ENCODE measurements around the gene PRRG4.
"Not testable (repeated sequence)": the region's sequence is repeated elsewhere in the genome, so short reads cannot be mapped to it uniquely, and the experiment has no call there.

Gene PRRG4

GRCh38 chr11:32884770-32885384, 55.1 kb downstream of the PRRG4 start:
- no peak for DNase-seq (ENCODE audit: low read depth, low spot score)

- no peak for DNase-seq (ENCODE audit: low read depth, low spot score)
Measured at GRCh38 chr11:32885556-32885955, 55.8 kb downstream of the PRRG4 start.

GRCh38 chr11:32886180-32886579, 56.5 kb downstream of the PRRG4 start:
- no peak for DNase-seq (ENCODE audit: low read depth, low spot score)

- DNase-seq (ENCODE audit: low read depth, low spot score) = not testable (repeated sequence)
Measured at GRCh38 chr11:32887707-32888383, 58.1 kb downstream of the PRRG4 start.

GRCh38 chr11:32888384-32888710, 58.6 kb downstream of the PRRG4 start:
- DNase-seq (ENCODE audit: low read depth, low spot score) = not testable (repeated sequence)

GRCh38 chr11:32888805-32889204, 59.1 kb downstream of the PRRG4 start:
- no peak for DNase-seq (ENCODE audit: low read depth, low spot score)

- no peak for DNase-seq (ENCODE audit: low read depth, low spot score)
Measured at GRCh38 chr11:32890843-32891656, 61.3 kb downstream of the PRRG4 start.

GRCh38 chr11:32891657-32892354, 62.1 kb downstream of the PRRG4 start:
- DNase-seq (ENCODE audit: low read depth, low spot score) = no peak

- DNase-seq (ENCODE audit: low read depth, low spot score) = no peak
Measured at GRCh38 chr11:32892355-32893092, 62.8 kb downstream of the PRRG4 start, which contains the start of gene QSER1. Gene QSER1, plus strand, starts transcription at chr11:32892811. Its CDS starts 315 bp downstream, at chr11:32893126.

- no peak for DNase-seq (ENCODE audit: low read depth, low spot score)
Measured at GRCh38 chr11:32893093-32893342, 63.3 kb downstream of the PRRG4 start.

- no peak for DNase-seq (ENCODE audit: low read depth, low spot score)
Measured at GRCh38 chr11:32893343-32894148, 63.8 kb downstream of the PRRG4 start.

- DNase-seq (ENCODE audit: low read depth, low spot score) = peak; percentile 10
Measured at GRCh38 chr11:32894149-32894827, 64.6 kb downstream of the PRRG4 start.

- no peak for DNase-seq (ENCODE audit: low read depth, low spot score)
Measured at GRCh38 chr11:32894921-32895320, 65.2 kb downstream of the PRRG4 start.

GRCh38 chr11:32895471-32895870, 65.7 kb downstream of the PRRG4 start:
- no peak for DNase-seq (ENCODE audit: low read depth, low spot score)

- no peak for DNase-seq (ENCODE audit: low read depth, low spot score)
Measured at GRCh38 chr11:32897103-32897502, 67.4 kb downstream of the PRRG4 start.

- DNase-seq (ENCODE audit: low read depth, low spot score) = no peak
Measured at GRCh38 chr11:32899438-32899837, 69.7 kb downstream of the PRRG4 start.

GRCh38 chr11:32902089-32902665, 72.5 kb downstream of the PRRG4 start:
- no peak for DNase-seq (ENCODE audit: low read depth, low spot score)

GRCh38 chr11:32905028-32905667, 75.4 kb downstream of the PRRG4 start:
- DNase-seq (ENCODE audit: low read depth, low spot score) = no peak

Data from brain pericyte (primary cell).